Measurements from ENCODE around the gene PTPRQ.

DNA sequence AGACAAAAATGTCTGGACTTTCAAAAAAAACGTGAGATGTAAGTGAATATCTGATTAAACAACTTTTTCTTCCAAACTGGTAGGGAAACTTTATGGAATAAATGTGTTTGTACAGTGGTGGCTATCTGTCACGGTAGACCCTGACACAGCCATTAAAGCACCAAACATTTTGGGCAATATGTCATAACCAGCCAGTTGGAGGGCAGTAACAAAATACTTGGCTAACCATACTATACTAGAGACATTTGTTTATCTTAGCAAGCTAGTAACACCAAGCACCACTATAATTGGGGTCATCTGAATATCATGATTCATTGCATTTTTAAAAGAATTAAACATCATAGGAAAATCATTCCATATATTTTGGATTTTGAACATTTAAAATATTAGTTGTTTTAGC lies 257.4 kb downstream of the PTPRQ start:
- TF ChIP-seq GATA2 (IDR thresholded peaks at IDR 0.05; ENCODE audit: low read depth, low read length) (no peak), GATA3 (IDR thresholded peaks at IDR 0.05; ENCODE audit: low read depth, low read length) (no peak)

Data from SH-SY5Y (cell line).